Panc1 (cell line): Measurements from ENCODE around the gene ZNF236. TPM values are rescaled to one million over a fixed set of nuclear protein-coding genes. Genes with fewer than 3 reads are reported as not detected.
A peak's percentile ranks its signal among the peaks of the same experiment; 100 is the strongest.

ENCODE experiments used
- ATAC-seq: fragments of 200-7000 bp; cut with Tn5 transposase; 2 replicates; pipeline ENCODE4 v1.9.1; 2020; ENCODE audit warnings: mild to moderate bottlenecking, moderate library complexity
- BruUV-seq: library from RNA; stranded (reverse); fragments of 400-500 nt; replicated peaks from 2 replicates; lab custom pipeline; 2021; lab: Mats Ljungman, UMichigan
- CTCF ChIA-PET: fragments of 300-600 bp; sonication (Branson Sonifier 250); formaldehyde crosslinking; loops from one replicate; lab custom pipeline; 2022; ENCODE audit warnings: antibody characterized with exemption; lab: Charles Lee
- POLR2A ChIA-PET: fragments of 300-600 bp; sonication (Branson Sonifier 250); formaldehyde crosslinking; loops from one replicate; lab custom pipeline; 2022; ENCODE audit warnings: antibody characterized with exemption; lab: Charles Lee
- DNase-seq: peaks from one replicate; pipeline ENCODE4 v3.0.0-alpha.2; 2010; ENCODE audit warnings: low read depth, low spot score
- H3K27ac ChIP-seq: 2 replicates; pipeline ENCODE4 v1.5.1; 2011; ENCODE audit warnings: mild to moderate bottlenecking, low read length, inconsistent platforms
- H3K27me3 ChIP-seq: fragments of 200-500 bp; sonication (Bioruptor generic); 2 replicates; pipeline ENCODE4 v1.6.0; 2014; ENCODE audit warnings: low read length, inconsistent platforms; ENCODE audit not compliant: control insufficient read depth, insufficient read depth
- H3K36me3 ChIP-seq: fragments of 200-500 bp; sonication (Bioruptor generic); 2 replicates; pipeline ENCODE4 v1.5.1; 2014; ENCODE audit warnings: inconsistent platforms, mild to moderate bottlenecking, low read length, moderate library complexity; ENCODE audit not compliant: control insufficient read depth, insufficient read depth
- H3K4me1 ChIP-seq: 2 replicates; pipeline ENCODE4 v1.5.1; 2011; ENCODE audit warnings: inconsistent platforms, mild to moderate bottlenecking, low read length, moderate library complexity; ENCODE audit not compliant: control insufficient read depth, insufficient read depth
- H3K4me3 ChIP-seq, 2 experiments: 2 replicates each; pipeline ENCODE4 v1.5.1; 2011 to 2012; ENCODE audit warnings: low read depth in 2 of 2, low read length in 2 of 2, mild to moderate bottlenecking in 2 of 2, inconsistent platforms in 1 of 2, moderate library complexity in 1 of 2
- H3K9me3 ChIP-seq: fragments of 200-500 bp; sonication (Bioruptor generic); 2 replicates; pipeline ENCODE4 v1.5.1; 2014; ENCODE audit warnings: low read depth, mild to moderate bottlenecking, inconsistent platforms, low read length, moderate library complexity; ENCODE audit not compliant: control insufficient read depth, insufficient read depth
- REST ChIP-seq, 2 experiments: IDR thresholded peaks; 2 replicates each; pipeline ENCODE4 v1.6.1; 2011 to 2012; ENCODE audit warnings: low read depth in 2 of 2, control low read depth in 1 of 2, low read length in 1 of 2, mild to moderate bottlenecking in 1 of 2, moderate library complexity in 1 of 2; ENCODE audit not compliant: insufficient read depth in 1 of 2
- SIN3A ChIP-seq: IDR thresholded peaks from 2 replicates; pipeline ENCODE4 v1.6.1; 2012; ENCODE audit warnings: low read depth, mild to moderate bottlenecking, low read length, moderate library complexity, borderline replicate concordance; ENCODE audit not compliant: insufficient read depth
- TCF7L2 ChIP-seq: IDR thresholded peaks from 2 replicates; pipeline ENCODE4 v1.6.1; 2011; ENCODE audit warnings: mild to moderate bottlenecking, low read depth, low read length, inconsistent platforms
- in situ Hi-C: cut with HindIII; loops from 2 replicates; pipeline ENCODE4 v1.10.0; 2016; ENCODE audit warnings: low sequenced_read_pairs, low pct_unique_long_range_greater_than_20kb
- intact Hi-C: fragments of 100-400 bp; cut with micrococcal nuclease; formaldehyde crosslinking; loops from one replicate; pipeline ENCODE4 v1.10.0; 2022; ENCODE audit not compliant: unreplicated experiment
- total RNA-seq: library from RNA; stranded (reverse); gene quantifications from one replicate; pipeline ENCODE4 v1.2.1, GENCODE V29; 2021; ENCODE audit not compliant: unreplicated experiment
- TF ChIP-seq, protein P1 (sequence below): fragments of 450-650 bp; IDR thresholded peaks from 2 replicates; pipeline ENCODE4 v1.5.1; 2017; ENCODE audit warnings: mild to moderate bottlenecking

The ZNF236 gene
- total RNA-seq, 1 experiment from 2014 or later: 32.2 TPM

DNA sequence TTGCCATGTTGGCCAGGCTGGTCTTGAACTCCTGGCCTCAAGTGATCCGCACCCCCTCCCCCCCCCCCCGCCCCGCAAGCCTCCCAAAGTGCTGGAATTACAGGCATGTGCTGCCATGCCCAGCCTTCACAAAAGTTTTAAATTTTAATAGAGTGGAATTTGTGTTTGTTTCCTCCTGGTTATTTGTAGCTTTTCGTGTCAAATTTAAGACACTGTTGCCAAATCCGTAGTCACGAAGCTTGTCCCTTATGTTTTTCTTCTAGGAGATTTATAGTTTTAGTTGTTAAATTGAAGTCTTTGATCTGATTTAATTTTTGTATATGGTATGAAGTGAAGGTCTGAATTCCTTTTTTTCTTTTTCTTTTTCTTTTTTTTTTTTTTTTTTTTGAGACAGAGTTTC is 14.7 kb downstream of the ZNF236 start:
- no peak for TF ChIP-seq REST (IDR thresholded peaks at IDR 0.05; ENCODE audit: insufficient read depth in 1 of 2, low read depth in 2 of 2, low read length in 1 of 2)
- TF ChIP-seq SIN3A: no peak
- TF ChIP-seq, protein P1, sequence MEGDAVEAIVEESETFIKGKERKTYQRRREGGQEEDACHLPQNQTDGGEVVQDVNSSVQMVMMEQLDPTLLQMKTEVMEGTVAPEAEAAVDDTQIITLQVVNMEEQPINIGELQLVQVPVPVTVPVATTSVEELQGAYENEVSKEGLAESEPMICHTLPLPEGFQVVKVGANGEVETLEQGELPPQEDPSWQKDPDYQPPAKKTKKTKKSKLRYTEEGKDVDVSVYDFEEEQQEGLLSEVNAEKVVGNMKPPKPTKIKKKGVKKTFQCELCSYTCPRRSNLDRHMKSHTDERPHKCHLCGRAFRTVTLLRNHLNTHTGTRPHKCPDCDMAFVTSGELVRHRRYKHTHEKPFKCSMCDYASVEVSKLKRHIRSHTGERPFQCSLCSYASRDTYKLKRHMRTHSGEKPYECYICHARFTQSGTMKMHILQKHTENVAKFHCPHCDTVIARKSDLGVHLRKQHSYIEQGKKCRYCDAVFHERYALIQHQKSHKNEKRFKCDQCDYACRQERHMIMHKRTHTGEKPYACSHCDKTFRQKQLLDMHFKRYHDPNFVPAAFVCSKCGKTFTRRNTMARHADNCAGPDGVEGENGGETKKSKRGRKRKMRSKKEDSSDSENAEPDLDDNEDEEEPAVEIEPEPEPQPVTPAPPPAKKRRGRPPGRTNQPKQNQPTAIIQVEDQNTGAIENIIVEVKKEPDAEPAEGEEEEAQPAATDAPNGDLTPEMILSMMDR: no peak
- ChIA-PET POLR2A (interaction anchor here (1.2 kb wide), 1 partner anchor 16 kb away, joined by 3 read pairs; no protein-coding TSS in a partner anchor), CTCF (no interaction called here)
- Histone ChIP-seq H3K27ac (peak overlapping the region; percentile 86), H3K27me3 (no peaks in the 10 kb centered on the region), H3K4me1 (peaks cover 33% of the 10 kb centered on the region), H3K36me3 (no peaks in the 10 kb centered on the region), H3K9me3 (no peaks in the 10 kb centered on the region), H3K4me3 (no peak overlapping the region)
- no TSS peak for BruUV-seq
- intact Hi-C loops: no loop called here
- DNase-seq (no peak), ATAC-seq (no peak)
- in situ Hi-C loops: no loop called here

DNA sequence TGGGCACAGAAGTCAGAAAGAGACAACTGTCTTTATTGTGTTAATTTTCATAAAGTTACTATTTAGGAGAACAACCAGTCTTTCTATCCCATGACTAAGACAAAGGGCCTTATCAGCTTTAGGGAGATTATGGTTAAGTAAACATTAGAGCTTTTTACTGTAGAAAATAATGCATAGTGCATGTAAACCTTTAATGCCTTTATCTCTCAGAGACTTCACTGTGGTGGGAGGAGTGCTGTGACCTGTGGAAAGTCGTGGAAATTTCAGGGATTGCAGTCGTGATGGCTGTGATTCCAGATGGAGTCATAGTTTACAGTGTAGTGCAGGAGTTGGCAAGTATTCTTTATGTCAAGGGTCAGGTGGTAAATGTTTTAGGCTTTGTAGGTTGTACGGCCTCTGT is 15.8 kb downstream of the ZNF236 start:
- H3K4me3 ChIP-seq: peak overlapping the region; percentile 31 to 47
- DNase-seq: no peak

More for the DNA sequence above, 15.8 kb downstream of the ZNF236 start:
- H3K27ac ChIP-seq: peak overlapping the region; percentile 86
- no peaks in the 10 kb centered on the region for H3K27me3 ChIP-seq
- no peaks in the 10 kb centered on the region for H3K9me3 ChIP-seq
- H3K4me1 ChIP-seq: peaks cover 33% of the 10 kb centered on the region
- no TSS peak for BruUV-seq
- POLR2A ChIA-PET: no interaction called here
- CTCF ChIA-PET: no interaction called here
- TF ChIP-seq REST (IDR thresholded peaks at IDR 0.05; ENCODE audit: insufficient read depth in 1 of 2, low read depth in 2 of 2, low read length in 1 of 2) (no peak), TCF7L2 (peak; percentile 69)
- intact Hi-C loops (no loop called here), in situ Hi-C loops (no loop called here)
- H3K36me3 ChIP-seq: no peaks in the 10 kb centered on the region
- peak; percentile 91 for ATAC-seq
